GM04503 (cell line): Measurements from ENCODE around the gene ALG1.
"Not testable (repeated sequence)": the region's sequence is repeated elsewhere in the genome, so short reads cannot be mapped to it uniquely, and the experiment has no call there.

ENCODE experiments used
- DNase-seq: peaks from one replicate; pipeline ENCODE4 v3.0.0-alpha.2; 2012; ENCODE audit warnings: low read depth

The ALG1 gene

DNA sequence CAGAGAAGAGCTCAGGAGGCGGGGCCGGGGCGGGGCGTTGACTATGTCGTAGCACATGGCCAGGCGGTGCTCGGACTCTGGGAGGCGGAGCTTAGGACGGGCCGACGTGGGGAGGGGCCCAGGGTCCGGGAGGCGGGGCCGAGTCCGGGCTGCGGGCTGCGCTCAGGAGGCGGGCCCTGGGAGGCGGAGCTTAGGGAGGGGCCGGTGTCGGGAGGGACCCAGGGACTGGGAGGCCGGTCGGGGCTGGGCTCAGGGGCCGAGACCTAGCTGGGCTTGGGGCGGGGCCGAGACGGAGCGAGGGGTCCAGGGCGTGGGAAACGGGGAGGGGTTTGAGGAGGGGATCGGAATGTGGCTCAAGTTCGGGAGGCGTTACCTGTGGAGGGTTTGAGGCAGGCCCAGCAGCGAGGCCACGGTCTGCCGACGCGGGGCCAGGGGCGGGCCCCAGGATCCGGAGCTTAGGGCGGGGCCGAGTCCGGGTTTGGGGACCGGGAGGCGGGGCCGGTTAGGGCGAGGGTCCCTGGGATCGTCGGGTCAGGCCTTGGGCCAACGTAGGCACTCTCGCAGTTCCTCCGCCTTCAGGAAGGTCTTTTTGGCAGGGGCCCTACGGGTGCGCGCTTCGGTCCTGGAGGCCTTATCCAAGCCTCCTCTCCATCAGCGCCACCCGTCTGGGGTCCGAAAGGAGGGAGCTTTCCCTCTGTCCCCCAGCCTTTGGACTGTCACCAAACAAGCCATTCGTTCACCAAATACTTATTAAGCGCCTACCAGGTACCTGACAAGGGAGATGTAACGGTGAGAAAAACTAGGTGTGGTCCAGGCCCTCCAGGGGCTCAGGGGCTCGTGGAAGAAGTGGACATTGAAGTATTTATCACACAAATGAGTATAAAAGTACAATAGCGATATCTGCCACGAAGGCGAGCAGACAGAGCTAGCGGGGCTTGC lies 26.8 kb downstream of the ALG1 start:
- DNase-seq = not testable (repeated sequence)

DNA sequence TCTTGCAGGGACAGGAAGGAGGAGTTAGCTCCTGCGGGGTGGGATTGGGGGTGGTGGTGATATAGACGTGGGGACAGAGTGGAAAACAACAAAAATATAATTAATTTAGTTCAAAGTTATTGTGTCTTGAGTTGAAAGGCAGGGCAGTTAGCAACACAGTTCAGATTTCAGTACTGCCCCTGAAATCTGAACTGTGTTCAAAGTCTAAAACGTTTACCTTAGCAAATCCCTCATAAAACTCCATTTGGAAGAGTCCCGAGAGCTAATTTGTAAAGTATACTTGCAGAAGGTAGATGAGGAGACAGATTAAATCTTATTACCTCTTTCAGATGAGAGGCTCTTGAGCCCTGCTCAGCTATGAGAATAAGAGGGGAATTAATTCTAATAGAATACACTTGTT lies 27.5 kb downstream of the ALG1 start:
- DNase-seq = not testable (repeated sequence)

- not testable (repeated sequence) for DNase-seq
Measured at GRCh38 chr16:5103296-5104032, 31.8 kb downstream of the ALG1 start.

DNA sequence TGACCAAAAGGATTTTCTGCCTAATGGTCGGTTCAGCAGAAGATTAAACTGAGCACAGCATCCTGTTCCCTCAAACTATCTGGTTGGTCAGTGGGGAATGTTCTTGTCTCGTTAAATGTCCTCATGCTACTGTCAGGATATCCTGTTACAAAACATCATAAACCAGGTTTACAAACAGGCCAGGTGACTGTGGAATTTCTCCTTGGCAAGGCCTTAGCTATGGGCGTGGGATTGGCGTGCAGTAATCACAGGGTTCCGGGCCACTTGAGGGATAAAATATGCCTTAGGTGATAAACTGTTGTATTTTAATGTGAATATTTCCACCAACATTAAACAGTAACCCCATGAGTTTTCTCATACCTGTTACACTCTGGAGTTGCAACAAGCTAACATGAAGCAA lies 33.4 kb downstream of the ALG1 start:
- not testable (repeated sequence) for DNase-seq

- DNase-seq = no peak
Measured at GRCh38 chr16:5108505-5109158, 37.0 kb downstream of the ALG1 start.

- DNase-seq = not testable (repeated sequence)
Measured at GRCh38 chr16:5110933-5111332, 39.3 kb downstream of the ALG1 start.

- DNase-seq = not testable (repeated sequence)
Measured at GRCh38 chr16:5116780-5117295, 45.2 kb downstream of the ALG1 start.

DNA sequence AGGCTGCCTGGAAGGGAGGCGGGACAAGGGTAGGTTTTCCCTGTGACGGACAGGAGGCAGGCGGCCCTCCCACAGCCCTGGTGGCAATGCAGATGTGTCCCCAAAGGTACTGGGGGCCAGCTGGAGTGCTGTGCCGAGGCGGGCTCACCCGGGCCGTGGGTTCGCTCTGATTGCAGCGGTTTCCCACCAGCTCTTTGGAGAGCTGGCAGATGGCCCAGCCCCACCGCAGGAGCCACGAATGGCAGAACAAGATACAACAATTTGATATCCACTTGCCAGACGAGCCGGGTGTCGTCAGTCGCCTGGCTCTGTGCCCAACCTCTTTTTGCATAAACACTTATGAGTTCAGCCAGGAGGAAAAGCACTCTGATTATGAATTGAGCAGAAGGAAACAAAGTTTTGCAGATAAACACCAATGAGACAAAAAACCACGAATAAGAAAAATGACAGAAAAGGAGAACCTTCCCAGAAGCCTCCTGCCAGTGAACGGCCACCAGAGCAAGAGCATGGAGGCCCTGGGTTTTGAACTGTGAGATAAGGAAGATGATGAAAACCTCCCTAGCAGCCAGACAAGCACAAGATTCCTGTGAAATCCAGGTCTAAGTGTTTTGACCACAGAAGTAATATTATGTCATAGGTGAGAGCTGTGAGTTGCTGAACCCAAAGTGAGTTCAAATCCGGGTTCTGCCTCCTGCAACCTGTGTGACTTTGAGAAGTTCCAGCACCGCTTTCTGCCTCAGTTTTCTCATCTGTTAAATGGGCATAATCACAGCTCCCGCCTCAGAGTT lies 45.9 kb downstream of the ALG1 start:
- not testable (repeated sequence) for DNase-seq

DNA sequence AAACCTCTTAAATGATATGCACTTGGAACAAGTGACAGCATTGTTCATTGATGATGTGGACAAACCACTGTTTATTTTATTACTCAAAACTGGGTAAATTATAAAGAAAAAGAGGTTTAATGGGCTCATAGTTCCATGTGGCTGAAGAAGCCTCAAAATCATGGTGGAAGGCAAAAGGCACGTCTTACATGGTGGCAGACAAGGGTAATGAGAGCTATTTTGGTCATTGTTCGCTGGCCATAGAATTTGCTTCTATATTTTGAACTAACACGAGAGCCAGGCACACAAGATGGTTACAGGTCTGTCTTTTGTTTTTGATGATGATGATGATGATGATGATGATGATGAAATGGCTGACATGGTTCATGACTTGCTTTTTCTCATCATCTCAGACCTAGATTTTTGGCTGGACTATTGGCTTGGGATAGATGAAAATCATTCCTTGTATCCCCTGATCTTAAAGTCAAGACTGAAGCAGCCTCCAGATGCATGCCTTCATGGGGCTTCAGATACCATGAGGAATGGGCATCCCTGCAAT lies 59.9 kb downstream of the ALG1 start:
- not testable (repeated sequence) for DNase-seq

DNA sequence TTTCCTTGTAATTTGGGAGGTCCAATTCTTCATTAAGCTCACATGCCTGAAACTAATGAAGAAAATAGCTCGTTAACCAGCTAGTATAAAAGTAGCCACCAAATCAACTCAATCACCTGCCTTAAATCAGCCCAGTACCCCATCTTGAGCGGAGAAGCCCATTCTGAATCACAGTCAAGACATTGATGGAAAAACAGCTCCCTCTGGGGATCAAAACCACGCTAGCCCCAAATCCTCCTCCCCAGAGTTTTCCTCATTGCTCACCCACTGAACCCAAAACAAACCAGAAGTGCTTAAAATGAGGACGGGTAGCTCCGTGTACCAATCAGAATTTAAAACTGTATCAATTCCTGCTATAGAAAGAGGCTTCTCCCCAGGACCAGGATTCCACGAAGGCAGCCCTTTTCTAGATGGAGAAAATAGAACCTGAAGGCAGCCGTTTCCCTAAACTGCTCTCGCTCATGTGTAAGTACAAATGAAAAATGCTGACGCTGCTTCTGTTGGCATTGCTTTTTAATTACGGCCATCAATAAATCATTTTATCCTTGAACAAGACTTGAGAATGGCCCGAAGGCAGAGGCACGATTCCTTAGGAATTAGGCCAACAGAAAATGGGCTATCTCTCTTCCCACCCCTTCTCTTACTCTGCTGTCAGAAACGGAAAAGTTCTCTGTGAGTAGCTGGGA lies 61.4 kb downstream of the ALG1 start:
- not testable (repeated sequence) for DNase-seq

DNA sequence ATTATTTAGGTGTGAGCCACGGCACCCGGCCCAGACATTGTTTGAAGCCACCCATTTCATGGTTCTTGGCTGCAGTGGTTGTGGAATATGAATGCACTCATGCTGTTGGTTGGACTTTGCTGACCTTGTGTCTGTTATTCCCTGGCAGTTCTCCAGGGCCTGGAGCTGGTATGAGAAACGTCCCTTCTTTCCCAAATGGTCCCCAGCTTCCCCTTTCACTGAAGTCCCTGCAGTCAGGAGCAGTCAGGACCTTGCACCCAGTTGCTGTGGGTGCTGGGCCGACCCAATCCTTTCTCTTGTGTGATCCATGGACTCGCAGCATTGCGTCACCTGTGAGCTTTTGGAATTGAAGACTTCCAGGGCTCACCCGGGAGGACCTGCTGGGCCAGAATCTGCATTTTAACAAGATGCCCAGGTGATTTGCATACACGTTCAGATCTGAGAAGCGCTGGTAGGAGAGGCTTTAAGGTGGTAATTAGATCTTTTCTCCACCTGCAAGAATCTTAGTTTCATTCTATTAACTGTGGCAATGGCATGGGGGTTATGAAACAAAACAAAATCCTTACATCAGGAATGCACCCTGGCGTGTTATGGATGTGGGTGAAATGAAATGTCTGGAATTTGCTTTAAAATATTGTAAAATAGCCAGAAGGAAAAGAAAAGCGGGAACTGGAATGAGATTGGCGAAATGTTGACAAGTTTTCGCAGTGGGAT lies 63.3 kb downstream of the ALG1 start:
- not testable (repeated sequence) for DNase-seq
